GM18858 (cell line): ENCODE data around the gene TTC8.

Source experiments
- ATAC-seq: cut with Tn5 transposase; IDR thresholded peaks from one replicate; pipeline ENCODE4 v1.9.1; 2021; ENCODE audit not compliant: unreplicated experiment

The TTC8 gene

DNA sequence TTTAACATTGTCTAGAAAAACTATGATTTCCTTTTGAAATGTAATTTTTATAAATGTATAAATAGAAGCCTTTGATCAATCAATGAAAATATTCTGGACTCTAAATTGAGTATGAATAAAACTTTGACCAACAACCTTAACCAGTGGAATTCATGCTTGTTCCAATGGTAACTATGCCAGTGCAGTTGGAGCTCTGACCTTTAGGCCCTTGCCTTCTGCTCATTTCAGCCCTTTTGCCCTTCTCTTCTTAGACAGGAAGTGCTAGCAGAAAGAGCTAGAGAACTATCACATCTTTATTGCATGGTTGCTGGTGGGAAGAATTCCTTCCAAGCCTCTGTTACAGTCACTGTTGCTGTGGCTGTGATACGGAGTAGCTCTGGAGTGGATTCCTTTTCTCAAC lies 39.7 kb downstream of the TTC8 start:
- no peak for ATAC-seq

DNA sequence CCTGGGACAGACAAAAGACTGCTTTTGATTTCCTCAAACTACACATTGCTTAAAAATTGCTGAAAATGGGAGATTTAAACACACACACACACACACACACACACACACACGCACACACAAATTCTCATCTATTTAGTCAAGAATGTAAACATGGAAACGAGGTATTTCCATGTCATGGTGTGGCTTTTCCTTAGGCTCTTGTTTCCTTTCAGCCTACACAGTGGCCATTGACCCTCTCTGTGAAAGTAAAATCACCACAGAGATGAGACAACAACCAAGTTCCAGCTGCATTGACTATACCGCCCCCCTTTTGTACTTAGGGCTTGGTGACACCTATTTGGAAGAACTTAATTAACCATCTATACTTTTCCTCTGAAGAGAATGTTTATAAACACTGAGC lies 41.9 kb downstream of the TTC8 start:
- no peak for ATAC-seq

DNA sequence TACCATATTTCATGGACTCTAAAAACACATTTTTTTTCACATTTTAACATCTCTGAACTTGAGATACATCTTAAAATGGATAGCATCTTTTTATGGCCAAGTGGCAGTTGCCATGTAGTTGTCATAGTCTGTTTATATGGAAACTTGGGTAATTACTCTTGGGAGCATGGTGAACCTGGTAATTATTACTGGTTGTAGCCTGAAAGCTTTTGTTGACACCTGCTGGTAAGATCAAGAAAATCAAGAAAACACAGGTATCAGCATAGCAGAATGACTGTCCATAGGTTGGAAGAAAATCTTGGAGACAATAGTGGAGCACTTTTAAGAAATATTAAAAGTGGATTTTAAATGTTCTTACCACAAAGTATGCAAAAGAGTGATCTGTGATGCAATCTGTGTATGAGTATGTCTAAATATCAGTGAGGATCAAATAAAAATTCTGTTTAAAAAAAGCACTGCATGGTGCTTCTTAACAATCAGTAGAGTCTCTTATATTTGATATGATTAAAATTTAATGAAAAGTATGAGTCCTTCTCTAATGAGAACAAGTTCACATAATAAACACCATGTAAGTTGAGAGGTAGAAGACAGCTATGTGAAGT lies 44.2 kb downstream of the TTC8 start:
- no peak for ATAC-seq

DNA sequence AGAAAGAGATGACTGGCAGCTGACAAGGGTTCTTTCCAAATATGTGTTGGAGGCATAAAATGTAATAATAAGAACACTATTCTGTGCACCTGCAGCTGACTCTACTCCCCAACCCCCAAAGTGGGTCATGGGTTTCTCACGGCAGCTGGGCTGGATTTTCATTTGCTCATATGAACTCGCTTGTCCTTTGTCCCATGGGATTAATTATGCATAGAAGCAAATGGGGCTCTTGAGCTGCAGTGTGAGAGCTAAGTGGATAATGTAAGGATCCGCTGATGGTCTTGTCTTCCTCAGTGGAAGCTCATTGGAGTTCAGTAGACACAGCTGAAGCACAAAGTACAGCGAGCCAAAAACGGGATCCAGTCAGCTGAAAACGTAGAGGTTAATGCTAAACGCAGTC lies 46.3 kb downstream of the TTC8 start:
- ATAC-seq, result no peak

DNA sequence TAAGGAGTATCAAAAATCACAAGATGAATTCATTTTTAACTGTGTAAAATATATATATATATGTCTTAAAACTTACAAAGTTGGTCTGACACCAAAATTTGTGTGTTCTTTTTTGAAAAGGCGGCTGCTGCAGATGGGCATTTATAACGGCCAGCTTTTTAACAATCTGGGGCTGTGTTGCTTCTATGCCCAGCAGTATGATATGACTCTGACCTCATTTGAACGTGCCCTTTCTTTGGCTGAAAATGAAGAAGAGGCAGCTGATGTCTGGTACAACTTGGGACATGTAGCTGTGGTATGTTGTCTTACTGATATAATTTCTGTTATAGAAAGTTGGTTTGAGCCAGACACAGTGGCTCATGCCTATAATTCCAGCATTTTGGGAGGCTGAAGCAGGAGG lies 47.0 kb downstream of the TTC8 start:
- ATAC-seq, result no peak

DNA sequence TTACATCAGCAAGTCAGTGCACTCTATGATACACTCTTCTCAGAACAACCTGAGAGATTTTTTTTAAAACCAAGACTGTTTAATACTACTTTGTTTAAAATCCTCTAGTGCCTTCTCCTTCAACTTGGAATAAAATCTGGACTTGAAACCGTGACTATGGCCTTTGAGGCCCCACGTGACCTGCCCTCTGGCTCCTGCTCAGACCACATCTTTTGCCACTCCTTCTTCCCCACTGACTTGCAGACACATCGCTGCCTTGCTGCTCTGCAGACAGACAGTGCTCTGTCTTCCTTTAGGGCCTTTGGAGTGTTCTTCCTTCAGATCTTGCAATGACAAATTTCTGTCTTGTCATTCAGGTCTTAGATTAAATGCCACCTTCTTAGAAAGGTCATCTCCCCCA lies 48.5 kb downstream of the TTC8 start:
- no peak for ATAC-seq

DNA sequence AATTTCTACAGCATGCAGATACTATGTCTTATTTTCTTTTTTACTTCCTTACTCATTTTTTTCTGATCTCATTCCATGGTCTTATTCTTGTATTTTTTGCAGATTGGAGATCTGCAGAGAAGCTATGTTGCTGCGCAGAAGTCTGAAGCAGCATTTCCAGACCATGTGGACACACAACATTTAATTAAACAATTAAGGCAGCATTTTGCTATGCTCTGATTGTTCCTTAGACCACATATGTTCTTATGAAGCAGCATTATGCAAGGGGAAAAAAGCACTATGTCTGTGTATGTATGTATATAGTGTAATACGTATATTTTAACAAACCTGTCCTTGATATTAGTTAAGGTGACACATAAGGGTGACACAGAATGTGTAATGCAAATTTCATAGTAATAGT lies 52.7 kb downstream of the TTC8 start:
- ATAC-seq, result no peak

DNA sequence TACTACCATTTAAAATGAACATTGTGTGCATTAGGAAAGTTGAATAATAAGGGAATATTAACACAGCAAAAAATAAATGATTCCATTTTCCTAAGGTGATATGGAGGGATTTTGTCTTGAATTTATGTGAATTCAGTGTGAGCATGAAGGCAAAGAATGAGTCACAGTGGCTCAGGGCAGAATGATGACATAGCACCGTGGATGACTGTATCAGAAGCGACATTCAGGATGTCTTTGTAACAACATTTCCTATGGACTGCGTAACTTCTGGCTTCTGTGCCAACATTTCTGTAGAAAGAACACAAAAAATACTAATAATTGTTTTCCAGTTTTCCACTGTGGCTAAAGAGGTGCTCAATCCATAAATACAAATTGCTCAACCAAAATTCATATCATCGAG lies 54.6 kb downstream of the TTC8 start:
- no peak for ATAC-seq

DNA sequence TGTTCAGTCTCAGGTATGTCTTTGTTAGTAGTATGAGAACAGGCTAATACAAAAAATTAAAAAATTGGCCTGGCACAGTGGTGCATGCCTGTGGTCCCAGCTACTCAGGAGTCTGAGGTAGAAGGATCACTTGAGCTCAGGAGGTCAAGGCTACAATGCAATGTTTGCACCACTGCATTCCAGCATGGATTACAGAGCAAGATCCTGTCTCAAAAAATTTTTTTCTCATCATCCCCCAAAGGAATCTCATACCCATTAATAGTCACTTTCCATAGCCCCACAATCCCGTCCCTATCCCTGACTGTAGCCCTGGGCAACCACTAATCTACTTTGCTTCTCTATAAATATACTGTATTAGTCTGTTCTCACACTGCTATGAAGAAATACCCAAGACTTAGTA lies 57.8 kb downstream of the TTC8 start:
- ATAC-seq, result no peak

DNA sequence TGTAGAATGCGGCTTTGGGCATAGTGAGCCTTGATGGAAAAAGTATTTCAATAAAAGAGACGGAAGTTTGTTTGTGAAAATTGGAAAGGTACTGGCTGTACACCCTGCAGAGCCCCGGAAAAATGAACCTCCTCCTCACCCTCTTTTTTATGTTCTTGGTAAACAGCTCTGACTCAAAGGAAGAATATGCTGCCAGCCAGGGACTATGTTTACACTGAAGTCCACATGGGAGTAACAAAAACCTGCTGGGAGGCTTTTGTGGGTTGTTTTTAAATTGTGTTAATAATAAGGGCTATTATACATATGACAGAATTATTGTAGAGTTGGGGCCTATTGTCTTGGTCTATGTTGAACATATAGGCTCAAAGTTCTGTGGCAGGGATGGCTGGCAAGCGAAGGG lies 70.7 kb downstream of the TTC8 start:
- ATAC-seq, result no peak

DNA sequence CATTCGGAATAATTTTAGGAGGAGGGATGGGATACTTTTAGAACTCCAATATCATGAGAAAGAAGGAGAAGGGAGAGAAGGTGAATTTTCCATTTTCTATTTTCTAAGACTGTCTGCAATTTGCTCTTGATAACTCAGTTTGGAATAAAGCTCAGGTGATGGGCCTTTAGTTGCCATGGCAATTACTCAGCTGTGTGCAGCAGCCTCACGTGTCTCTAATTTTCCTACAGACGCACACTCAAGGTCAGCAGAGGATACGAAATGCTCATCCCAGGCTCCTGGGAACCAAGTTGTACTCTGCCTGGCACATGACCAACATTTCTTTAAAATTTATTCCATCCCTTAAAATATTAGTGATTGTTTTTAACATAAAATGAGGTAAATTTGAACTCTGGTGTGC lies 76.7 kb downstream of the TTC8 start:
- no peak for ATAC-seq

DNA sequence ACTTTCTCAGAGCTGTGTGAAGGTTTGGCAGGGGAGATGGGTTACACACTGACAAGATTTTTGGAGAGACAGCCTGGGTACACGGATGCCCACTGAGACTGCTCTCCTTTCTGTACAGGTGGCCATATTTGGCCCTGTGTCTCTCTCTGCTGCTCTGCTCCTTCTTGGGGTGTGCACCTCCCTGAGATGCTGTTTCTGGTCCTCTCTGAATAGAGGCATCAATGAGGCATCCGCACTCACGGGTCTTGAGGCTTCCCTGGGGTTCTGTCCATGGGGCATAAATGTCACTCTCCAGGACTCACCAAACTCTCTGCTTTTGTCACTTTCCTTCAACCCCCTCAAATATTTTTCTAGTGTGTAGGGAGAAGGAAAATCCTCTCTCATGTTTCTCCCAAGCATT lies 77.5 kb downstream of the TTC8 start:
- no peak for ATAC-seq

DNA sequence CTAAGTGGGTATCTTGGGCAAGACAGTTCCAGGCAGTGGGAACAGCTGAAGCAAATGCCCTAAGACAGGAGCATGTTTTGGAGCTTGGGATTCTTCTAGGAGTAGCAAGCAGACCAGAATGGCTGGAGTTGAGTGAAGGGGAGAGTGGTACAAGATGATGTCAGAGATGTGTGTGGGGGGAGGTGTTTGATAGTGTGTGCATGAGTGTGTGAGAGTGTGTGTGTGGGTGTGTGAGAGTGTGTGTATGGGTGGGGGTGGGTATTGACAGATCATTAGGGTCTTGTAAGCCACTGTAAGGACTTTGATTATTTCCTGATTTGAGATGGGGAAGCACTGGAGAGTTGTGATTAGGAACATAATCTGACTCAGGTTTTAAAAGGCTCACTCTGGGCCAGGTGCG lies 78.4 kb downstream of the TTC8 start:
- ATAC-seq, result no peak

DNA sequence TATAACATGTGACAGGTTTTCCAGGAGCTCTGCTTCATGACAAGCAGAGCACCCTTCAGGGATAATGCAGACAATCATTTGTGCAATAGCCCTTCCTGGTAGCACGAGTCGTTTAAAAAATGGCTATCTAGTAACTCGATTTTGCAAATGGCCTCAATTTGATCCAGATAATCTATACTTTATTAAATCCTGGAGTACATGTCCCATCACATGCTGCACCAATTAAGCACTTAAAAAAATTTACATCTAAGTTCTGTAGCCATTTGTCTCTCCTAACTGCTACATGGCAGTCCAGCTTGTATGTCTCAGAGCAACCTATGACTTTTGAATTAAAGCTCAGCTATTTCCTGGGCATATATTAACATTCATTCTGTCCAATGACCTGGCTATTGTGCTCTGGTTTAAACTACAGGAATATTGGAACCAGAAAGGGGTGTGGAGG lies 79.8 kb downstream of the TTC8 start:
- no peak for ATAC-seq

DNA sequence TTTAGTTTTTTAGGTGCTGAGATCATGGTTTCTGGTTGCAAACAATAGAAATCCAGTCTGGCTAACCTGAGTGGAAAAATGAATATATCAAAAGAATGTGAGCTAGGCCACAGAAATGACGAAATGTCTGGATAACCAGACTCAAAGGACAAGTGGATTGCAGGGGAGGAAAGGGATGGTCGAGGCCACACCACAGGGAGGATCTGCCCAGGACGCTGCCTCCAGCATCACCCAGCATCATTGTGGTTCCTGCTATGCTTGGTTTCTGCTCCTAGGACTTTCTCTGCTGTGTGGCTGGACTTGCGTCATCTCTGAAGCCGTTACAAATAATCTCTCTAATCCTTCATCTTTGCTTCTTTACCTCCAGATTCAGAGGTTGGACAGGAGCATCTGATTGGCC lies 80.4 kb downstream of the TTC8 start:
- ATAC-seq, result no peak

DNA sequence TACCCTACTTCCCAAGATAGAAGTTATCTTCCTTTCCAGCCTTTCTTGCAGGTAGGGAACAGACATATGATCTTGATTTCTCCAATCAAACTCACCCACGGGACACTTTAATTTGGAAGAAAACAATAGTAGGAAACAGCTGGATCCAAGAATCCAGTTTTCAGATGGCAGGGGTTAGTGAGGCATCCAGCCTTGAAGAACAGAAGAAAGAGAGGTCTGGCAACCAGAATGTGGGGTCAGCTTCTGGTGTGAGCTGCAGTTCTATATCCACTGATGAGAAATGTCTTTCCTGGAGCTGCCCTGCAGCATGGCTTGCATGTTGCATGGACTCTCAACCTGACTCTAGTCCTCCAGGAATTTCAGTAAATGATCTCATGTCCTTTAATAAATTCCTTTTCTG lies 83.8 kb downstream of the TTC8 start:
- ATAC-seq, result no peak

DNA sequence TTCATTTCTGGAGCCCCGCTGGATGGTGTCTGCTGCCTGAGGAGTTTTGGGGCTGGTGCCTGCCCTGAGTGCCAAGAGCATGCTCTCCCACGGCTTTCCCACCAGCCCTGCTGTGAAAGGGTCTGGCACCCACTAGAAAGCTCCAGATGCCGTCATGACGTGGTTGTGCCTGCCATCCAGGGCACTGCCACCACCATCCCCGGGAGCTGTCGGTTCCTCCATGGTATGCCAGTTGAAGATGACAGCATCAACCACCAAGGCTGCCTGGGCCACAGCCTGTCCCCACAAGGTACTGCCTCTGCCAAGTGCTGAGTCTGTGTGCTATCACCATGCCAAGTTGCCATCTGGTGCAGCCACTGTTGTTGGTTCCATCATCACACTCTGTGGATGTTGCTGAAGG lies 85.9 kb downstream of the TTC8 start:
- no peak for ATAC-seq

DNA sequence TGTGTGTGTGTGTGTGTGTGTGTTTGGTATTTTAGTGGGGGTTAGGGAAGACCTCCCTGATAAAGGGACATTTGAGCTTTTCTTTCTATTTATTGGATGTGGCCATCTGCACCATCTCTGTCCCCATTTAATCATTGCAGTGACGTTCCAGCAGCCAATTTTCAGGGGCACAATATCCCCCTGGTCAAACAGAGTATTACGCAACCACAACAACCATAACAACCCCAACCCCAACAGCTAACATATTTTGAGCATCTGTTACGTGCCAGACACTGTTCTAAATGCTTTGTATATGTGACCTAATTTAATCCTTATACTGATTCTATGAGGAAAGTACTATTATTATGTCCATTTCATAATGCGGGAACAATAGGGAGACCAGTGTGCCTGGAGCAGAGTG lies 87.4 kb downstream of the TTC8 start:
- no peak for ATAC-seq

DNA sequence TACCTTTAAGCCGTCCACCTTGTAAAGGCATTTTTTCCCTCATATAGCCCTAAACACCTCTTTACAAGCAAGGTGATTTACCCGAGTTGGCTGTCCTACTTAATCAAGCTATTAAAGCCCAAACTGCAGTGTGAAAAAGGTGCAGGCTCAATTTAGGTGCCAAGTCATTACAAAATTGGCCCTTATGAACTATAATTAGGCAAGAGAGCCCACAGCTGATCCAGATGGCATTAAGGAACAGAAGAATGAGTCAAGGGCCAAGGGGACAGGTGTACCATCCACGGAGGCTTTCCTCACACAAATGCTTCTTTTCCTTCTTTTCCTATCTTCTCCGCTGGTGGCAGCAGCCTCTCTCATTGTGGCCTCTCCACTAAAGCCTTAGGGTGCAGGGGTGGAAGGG lies 90.5 kb downstream of the TTC8 start:
- ATAC-seq, result no peak

DNA sequence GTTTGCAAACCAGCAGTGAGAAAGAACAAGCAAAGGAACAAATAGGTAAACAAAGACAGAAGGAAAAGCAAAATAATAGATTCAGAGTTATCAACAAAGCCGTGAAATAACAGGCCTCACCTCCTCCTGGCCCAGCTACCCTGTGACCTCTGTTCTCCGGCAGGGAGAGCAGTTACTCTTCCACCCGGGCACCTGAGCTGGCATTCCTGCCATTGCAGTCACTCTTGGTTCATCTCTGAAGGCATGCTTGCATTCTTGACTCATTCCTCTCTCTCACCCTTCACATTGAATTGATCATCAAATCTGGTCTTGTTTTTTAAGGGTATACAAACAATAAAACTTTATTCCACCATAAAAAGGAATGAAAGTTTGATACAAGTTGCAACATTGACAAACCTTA lies 95.1 kb downstream of the TTC8 start:
- no peak for ATAC-seq
